Cardiac fibroblast (primary cell): Measurements from ENCODE around the gene ITPR3.

Source experiments
- DNase-seq, 2 donors: peaks; one replicate each; pipeline versions ENCODE4 v3.0.0 to v3.0.0-alpha.2; 2010; ENCODE audit warnings: low read depth in 2 of 2
- H3K4me3 ChIP-seq, 2 donors: replicated peaks in 1 of 2; 1 replicate in 1 of 2; 2 replicates in 1 of 2; pipeline ENCODE4 v1.5.1; 2011; ENCODE audit warnings: low read depth in 2 of 2, low read length in 2 of 2, mild to moderate bottlenecking in 2 of 2, moderate library complexity in 1 of 2
- CTCF ChIP-seq: IDR thresholded peaks from one replicate; pipeline ENCODE4 v1.5.1; 2011; ENCODE audit warnings: low read depth, mild to moderate bottlenecking, low read length, inconsistent platforms

Gene ITPR3

DNA sequence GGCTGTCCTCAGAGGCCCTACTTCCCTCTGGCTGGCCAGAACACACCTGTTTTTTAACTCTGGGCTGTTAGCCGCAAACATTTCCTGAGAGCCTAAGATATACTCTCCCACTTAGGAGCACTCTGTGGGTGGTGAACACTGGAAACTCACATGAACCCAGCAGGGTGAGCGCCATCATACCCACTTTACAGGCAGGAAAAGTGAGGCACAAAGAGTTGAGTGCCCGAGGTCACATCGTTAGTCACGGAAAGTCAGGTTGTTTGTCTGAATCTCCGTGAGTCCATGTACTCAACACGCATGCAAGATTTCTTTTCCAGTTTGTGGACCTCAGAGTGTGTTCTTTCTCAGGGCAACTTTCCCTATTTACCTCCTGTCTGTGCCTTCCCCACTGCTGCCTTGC lies 43.0 kb upstream of the ITPR3 start:
- DNase-seq, result no peak
- TF ChIP-seq CTCF, result no peak
- H3K4me3 ChIP-seq, result no peak overlapping the region

DNA sequence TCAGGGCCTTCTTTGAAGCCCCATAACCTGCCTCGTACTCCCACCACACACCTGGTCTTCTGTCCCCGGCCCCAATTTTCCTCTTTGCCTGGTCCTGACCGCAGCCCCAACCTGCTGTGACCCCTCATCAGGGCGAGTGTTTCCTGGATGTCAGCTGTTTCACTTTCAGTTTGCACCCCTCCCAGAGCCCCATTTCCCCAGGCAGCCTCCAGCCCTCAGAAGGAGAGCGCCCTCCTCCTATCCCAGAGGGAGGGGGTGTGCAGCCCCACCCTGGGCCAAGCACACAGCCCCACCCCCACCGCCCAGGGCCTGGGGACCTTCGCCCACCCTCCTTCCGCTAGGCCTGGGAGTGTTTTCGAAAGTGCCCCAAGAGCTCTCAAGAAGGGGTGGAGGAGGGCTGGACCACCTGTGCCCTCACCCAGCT lies 42.5 kb upstream of the ITPR3 start:
- no peak for DNase-seq
- TF ChIP-seq CTCF, result no peak
- peak overlapping the region; percentile 29 to 93 for H3K4me3 ChIP-seq

- peak; percentile 88 to 92 for DNase-seq
- TF ChIP-seq CTCF, result peak; percentile 45
- peak within 1 kb of the TSS; percentile 90 to 93 for H3K4me3 ChIP-seq
Observed at GRCh38 chr6:33579828-33580714, 41.1 kb upstream of the ITPR3 start, which contains the start of gene BAK1. BAK1 (minus strand) TSS chr6:33580276; CDS start chr6:33577604, 2,672 bp downstream.

DNA sequence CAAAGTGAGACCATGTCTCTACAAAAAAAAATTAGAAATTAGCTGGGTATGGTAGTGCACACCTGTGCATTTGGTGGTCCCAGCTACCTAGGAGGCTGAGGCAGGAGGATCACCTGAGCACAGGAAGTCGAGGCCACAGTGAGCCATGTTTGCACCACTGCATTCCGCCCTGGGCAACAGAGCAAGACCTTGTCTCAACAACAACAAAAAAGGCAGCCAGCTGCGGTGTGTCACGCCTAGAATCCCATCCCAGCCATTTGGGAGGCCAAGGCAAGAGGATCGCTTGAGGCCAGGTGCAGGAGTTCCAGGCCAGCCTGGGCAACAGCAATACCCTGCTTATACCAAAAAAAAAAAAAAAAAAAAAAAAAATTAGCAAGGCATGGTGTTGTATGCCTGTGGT lies 39.9 kb upstream of the ITPR3 start:
- no peak overlapping the region for H3K4me3 ChIP-seq
- TF ChIP-seq CTCF, result no peak
- no peak for DNase-seq

DNA sequence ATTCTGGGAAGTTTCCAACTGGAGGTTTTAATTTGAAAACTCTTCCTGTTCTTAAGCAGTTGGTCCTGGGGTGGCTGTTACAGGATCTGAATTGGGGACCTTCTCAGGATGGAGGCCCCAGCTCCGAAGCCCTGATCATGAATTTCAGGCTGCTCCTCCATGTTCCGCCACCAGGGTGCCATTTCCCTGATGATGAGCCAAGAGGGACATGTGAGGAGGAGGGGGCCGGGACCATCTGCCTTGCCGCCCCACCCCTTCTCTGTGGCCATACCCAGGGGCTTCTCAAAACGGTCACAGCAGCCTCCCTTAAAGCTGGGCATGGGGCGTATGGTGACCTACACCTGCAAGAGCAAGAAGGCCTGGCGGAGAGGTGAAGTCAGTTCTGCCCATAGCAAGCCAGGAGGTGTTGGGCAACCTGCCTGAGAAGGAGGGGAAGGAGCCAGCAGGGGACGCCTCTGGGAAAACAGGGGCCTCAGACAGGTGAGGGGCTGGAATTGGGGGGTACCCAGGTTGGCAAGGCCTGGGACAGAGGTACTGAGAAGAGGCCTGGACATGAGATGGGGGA lies 37.4 kb upstream of the ITPR3 start:
- peak; percentile 54 for TF ChIP-seq CTCF
- DNase-seq, result no peak
- no peak overlapping the region for H3K4me3 ChIP-seq

DNA sequence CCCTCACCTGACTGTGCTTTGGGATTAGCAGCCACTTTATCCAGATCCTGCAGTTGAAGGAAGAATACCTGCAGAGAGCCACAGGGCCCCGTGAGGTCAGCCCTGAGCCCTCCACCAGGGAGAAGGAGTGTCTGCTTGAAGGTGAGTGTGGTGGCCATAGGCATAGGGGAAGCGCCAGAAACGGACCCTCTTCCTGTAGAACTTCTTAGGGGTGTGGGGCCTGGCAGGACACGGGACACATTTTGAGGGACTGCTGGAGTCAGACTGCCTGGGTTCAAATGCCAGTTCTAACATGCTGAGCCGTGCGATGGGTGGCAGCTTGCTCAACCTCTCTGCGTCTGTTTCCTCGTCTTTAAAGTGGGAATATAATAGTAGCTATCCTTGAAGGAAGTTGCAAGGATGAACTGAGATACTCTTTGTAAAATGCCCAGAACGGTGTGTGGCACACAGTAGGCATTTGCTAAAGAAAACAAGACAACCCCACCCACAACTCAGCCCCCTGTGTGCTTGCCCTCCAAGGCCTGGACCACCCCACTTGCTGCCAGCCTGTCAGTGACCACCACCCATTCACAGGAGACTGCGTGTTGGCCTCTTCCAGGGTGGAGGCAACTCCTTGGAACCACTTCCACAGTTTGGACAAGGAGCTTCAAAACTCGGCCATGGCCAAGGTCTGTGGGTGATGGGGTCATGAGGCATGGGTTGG lies 36.3 kb upstream of the ITPR3 start:
- no peak for DNase-seq
- no peak for TF ChIP-seq CTCF
- H3K4me3 ChIP-seq, result no peak overlapping the region
